GM19395 (cell line): Measurements from ENCODE around the gene HOXD9.

Source experiments
- ATAC-seq: cut with Tn5 transposase; IDR thresholded peaks from one replicate; pipeline ENCODE4 v1.9.1; 2021; ENCODE audit warnings: mild to moderate bottlenecking, moderate library complexity; ENCODE audit not compliant: unreplicated experiment

Gene HOXD9

DNA sequence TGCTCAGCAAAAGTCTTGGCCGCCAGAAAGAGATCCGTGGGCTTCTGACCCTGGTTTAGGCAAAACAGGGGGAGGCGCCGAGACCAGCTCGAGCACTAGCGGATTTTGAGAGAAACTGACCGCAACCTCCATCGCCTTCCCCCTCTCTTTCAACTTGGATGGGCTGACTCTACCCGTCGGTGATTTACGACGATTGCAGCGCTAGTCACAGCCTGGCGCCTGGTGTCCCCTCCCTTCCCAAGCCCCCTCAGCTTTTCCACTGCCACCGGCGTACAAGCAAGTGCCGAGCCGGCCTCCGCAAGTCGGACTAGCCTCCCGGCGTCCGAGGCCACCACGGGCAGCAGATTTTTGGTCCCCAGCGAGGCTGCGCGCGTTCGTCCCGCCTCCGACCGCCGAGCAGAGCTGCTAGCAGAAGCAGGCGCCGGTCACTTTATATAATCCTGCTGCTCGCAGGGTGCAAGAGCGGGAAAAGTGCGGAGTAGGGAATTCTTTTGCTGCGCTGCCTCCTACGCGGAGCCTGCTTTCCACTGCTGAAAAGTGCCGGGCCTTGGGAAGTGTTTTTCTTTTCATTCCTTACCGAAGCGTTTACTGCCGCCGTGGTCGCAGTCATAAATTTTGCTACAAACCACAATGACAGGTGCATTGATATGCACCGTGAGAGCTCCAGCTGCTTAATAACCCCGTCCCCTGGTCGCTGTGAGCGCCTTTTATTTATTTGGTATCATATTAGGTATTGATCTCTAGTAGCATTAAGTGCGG, 42.3 kb downstream of the HOXD9 start:
- ATAC-seq = no peak

DNA sequence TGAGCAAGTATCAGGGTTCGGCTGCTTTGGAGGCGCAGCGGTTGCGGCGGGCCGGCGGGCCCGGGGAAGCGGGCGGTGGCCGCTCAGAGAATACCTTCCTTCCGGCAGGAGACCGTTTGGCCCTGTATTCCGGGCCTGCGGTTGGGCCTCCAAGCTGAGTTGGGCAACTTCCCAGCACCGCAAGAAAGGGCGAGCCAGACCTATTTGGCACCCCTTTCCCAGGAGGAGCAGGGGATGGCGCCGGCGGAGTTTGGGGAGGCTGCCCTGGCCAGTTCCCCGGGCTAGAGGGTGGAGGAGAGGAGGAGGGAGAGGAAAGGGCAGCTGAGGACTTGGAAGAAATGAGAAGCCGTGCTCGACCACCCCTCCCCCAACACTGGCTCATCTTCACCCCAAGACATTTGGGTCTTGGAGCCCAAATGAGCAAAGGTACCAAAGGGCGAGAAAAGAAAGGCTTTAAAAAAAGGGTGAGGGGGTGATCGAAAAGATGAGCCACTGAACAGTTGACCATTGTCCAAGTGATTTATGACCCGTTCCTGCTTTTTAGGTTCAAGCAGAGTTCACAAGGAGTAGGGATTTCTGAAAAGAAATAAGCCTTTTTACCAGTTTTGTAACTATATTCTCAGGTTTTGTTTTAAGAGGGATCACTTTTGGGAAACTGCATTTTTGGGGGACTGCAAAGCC, 43.0 kb downstream of the HOXD9 start:
- no peak for ATAC-seq

- ATAC-seq = no peak
Measured at GRCh38 chr2:176166272-176166671, 43.8 kb downstream of the HOXD9 start.

DNA sequence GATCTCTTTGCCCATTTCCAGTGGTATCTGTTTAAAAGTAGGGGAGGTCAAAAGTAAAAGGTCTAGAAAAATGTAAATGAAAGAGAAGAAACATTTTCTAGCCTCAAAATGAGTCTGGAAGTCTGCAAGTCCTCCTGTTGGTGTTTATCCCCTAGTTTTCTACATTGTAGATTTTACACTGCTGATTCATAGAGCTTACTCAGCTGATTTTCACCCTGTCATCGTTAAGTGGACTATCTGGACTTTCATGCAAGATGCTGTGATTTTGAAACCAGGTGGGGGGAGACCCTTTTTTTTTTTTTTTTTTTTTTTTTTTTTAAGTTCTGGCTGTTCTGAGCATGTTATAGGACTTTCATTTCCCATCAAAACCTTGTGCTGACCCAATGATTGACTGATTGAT, 44.9 kb downstream of the HOXD9 start:
- ATAC-seq = no peak

DNA sequence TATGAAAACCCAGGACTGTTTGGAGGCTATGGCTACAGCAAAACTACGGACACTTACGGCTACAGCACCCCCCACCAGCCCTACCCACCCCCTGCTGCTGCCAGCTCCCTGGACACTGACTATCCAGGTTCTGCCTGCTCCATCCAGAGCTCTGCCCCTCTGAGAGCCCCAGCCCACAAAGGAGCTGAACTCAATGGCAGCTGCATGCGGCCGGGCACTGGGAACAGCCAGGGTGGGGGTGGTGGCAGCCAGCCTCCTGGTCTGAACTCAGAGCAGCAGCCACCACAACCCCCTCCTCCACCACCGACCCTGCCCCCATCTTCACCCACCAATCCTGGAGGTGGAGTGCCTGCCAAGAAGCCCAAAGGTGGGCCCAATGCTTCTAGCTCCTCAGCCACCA, 46.7 kb downstream of the HOXD9 start:
- no peak for ATAC-seq

GRCh38 chr2:176169711-176170110, 47.2 kb downstream of the HOXD9 start:
- no peak for ATAC-seq

DNA sequence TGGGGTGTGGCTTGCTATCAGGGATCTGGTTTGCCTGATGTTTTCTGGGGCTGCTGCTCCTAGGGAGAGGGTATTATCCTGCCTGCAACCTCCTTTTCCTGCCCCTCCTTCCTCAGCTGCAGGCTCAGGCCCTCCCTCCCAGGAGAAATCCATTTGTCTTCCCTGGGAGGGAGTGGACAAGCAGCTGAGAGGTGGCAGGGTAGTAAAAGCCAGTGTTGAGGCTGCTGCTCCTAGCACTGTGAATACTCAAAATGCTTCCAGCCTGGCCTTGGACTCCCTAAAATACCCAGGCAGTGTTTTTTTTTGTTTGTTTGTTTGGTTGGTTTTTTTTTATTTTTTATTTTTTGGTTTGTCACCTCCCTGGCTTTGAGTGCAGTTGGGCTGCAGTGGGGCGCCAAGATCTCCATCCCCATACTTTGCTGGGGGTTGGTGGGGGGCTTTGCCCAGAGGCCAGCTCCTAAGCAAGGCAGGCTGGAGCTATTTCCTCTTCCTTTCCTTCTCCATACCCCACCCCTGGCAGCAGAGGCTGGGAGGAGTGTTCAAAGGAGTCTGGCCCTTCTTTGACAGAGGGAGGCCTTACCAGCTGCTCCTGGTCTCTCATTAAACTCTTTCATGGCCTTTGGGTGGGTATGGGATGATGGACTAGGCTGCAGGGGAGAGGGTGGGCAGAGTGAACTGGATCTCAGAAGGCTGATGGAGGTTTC, 48.2 kb downstream of the HOXD9 start:
- no peak for ATAC-seq

DNA sequence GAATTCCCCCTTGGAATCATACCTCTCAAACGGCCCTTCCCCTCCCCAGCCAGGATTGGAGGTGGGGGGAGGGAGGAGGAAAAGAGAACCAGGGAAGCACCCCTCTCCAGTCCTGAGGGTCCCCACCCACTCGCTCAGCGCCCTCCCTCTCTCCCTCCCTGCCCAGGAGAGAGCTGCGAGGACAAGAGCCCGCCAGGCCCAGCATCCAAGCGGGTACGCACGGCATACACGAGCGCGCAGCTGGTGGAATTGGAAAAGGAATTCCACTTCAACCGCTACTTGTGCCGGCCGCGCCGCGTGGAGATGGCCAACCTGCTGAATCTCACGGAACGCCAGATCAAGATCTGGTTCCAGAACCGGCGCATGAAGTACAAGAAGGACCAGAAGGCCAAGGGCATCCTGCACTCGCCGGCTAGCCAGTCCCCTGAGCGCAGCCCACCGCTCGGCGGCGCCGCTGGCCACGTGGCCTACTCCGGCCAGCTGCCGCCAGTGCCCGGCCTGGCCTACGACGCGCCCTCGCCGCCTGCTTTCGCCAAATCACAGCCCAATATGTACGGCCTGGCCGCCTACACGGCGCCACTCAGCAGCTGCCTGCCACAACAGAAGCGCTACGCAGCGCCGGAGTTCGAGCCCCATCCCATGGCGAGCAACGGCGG, 49.0 kb downstream of the HOXD9 start:
- no peak for ATAC-seq

DNA sequence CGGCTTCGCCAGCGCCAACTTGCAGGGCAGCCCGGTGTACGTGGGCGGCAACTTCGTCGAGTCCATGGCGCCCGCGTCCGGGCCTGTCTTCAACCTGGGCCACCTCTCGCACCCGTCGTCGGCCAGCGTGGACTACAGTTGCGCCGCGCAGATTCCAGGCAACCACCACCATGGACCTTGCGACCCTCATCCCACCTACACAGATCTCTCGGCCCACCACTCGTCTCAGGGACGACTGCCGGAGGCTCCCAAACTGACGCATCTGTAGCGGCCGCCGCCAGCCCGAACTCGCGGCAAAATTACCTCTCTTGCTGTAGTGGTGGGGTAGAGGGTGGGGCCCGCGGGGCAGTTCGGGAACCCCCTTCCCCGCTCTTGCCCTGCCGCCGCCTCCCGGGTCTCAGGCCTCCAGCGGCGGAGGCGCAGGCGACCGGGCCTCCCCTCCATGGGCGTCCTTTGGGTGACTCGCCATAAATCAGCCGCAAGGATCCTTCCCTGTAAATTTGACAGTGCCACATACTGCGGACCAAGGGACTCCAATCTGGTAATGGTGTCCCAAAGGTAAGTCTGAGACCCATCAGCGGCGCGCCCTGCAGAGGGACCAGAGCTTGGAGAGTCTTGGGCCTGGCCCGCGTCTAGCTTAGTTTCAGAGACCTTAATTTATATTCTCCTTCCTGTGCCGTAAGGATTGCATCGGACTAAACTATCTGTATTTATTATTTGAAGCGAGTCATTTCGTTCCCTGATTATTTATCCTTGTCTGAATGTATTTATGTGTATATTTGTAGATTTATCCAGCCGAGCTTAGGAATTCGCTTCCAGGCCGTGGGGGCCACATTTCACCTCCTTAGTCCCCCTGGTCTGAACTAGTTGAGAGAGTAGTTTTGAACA, 49.7 kb downstream of the HOXD9 start:
- no peak for ATAC-seq

DNA sequence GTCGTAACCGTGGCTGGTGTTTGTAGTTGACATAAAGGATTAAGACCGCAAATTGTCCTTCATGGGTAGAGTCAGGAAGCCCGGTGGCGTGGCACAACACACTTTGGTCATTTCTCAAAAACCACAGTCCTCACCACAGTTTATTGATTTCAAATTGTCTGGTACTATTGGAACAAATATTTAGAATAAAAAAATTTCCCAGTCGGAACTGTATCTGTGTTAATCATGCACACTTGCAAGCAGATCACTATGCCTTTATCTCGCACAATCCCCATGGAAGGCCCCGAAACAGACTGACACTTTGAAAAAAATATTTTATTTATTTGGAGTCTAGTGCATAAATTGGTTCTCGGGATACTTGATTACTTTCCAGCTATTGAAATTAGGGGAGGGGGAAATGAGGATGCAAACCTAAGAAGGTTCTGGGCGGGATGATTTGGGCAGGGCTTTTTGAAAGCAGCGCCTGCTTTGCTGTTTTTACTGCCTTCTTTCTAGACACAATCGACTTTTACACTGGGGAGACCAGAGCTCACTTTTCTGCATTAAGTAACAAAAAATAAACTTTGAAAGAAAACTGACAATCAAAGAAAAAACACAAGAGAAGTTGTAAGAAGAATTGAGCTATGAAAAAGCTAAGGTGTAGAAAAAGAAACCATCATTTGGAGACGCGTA, 50.5 kb downstream of the HOXD9 start:
- ATAC-seq = no peak

DNA sequence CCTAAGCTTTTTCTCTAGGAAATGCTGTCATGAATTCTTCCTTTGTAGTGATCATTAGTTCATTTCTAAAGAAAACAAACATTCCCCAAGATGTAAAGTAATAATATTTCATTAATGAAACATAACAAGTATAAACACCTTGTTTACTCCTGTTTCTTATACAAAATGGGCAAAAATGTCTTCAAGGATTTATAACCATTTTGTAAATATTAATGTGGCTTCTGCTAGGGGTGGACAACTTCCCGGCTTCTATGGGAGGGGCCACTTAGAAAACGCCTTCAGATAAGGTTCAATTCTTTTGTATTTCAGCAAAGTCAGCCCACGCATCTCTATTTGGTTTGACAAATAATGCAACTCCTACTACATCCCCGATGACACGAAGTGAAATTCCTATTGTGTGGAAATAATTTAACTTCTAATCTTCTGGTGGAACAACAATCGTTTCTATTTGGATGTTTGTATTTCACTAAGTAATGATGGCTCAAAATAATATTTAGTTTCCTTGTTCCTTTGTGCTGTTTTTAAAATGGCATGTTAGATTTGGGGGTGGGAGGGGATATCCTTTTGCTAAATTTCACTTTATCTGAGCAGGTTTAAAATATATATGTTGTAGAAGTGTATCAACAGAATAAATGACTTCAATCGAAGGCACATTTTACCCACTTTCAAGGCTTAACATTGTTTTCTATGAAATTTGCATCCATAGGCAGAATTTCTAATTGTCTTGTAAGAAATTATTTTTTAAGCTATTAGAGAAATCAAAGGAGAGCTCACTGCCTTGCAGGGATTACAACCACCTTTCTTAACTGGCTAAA, 51.3 kb downstream of the HOXD9 start:
- ATAC-seq = no peak

- ATAC-seq = no peak
Measured at GRCh38 chr2:176174382-176174823, 51.9 kb downstream of the HOXD9 start.
